ENCODE measurements around the gene ICOSLG.

DNA sequence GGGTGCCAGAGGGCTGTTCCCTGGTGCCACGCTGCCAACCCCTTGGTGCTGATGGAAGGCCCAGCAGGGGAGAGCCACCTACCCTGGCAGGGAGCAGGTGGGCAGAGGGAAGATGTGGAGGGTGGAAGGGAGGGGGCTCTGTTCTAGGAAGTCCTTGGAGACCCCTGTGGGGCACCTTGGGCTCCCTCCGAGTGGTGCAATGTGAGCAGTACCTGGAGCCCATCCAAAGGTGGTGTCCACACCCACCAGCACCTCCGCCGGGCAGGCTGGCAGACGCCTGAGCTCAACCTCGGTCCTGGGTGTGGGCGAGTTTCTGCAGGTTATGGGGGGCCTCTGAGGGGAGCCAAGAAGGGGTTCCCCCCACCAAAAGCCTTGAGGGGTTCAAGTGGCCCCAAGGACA lies 32.3 kb upstream of the ICOSLG start:
- TF ChIP-seq CTCF (conservative IDR thresholded peaks at IDR 0.05; ENCODE audit: low read depth in 2 of 2) (no peak), ZNF331 (CRISPR knock-in tag; IDR thresholded peaks at IDR 0.05; ENCODE audit: low read depth) (no peak), EZH2 (IDR thresholded peaks at IDR 0.05; ENCODE audit: low read depth, unreplicated experiment) (no peak)

All from GM23338 (cell line).